Stimulated activated naive B cell treated with anti-CD40 and anti-IgM and Interleukin-4, amounts not matched to agents 10 μg/mL and 1 μg/mL and 100 μg/mL, for 72 hours (primary cell): ENCODE measurements around the gene SRRM2.

ENCODE experiments used
- ATAC-seq, 2 donors: fragments of 150-1000 bp; cut with Tn5 transposase; replicated peaks; 2 replicates each; pipeline ENCODE4 v1.10.0; 2021; ENCODE audit warnings: moderate library complexity in 1 of 2
- DNase-seq: peaks from one replicate; pipeline ENCODE4 v3.0.0; 2021
- H3K27ac Mint-ChIP-seq: one replicate; pipeline ENCODE4 v1.8.0; 2022; ENCODE audit warnings: mild to moderate bottlenecking, mixed read lengths
- H3K27me3 Mint-ChIP-seq, 2 donors: one replicate each; pipeline ENCODE4 v1.8.0; 2022; ENCODE audit warnings: mixed read lengths in 2 of 2
- H3K36me3 Mint-ChIP-seq, 2 donors: one replicate each; pipeline ENCODE4 v1.8.0; 2022; ENCODE audit warnings: mixed read lengths in 2 of 2, mild to moderate bottlenecking in 1 of 2
- H3K4me1 Mint-ChIP-seq, 2 donors: one replicate each; pipeline ENCODE4 v1.8.0; 2022; ENCODE audit warnings: mixed read lengths in 2 of 2, mild to moderate bottlenecking in 1 of 2
- H3K4me3 Mint-ChIP-seq, 2 donors: one replicate each; pipeline ENCODE4 v1.8.0; 2022; ENCODE audit warnings: mild to moderate bottlenecking in 2 of 2, mixed read lengths in 2 of 2, moderate library complexity in 1 of 2
- H3K9me3 Mint-ChIP-seq, 2 donors: one replicate each; pipeline ENCODE4 v1.8.0; 2022; ENCODE audit warnings: mixed read lengths in 2 of 2, mild to moderate bottlenecking in 1 of 2

Gene SRRM2

DNA sequence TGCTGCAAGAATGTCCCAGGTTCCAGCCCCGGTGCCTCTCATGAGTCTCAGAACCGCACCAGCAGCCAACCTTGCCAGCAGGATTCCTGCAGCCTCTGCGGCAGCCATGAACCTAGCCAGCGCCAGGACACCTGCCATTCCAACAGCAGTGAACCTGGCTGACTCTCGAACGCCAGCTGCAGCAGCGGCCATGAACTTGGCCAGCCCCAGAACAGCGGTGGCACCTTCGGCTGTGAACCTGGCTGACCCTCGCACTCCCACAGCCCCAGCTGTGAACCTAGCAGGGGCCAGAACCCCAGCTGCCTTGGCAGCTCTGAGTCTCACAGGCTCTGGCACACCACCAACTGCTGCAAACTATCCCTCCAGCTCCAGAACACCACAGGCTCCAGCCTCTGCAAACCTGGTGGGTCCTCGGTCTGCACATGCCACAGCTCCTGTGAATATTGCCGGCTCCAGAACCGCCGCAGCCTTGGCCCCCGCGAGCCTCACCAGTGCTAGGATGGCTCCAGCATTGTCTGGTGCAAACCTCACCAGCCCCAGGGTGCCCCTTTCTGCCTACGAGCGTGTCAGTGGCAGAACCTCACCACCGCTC is 14.8 kb downstream of the SRRM2 start:
- no peak overlapping the region for H3K4me3 Mint-ChIP-seq
- peak overlapping the region; percentile 42 for H3K27ac Mint-ChIP-seq
- no peaks in the 10 kb centered on the region for H3K9me3 Mint-ChIP-seq
- peaks cover 27 to 51% of the 10 kb centered on the region in 2 donors for H3K4me1 Mint-ChIP-seq
- ATAC-seq (no peak), DNase-seq (no peak)
- H3K36me3 Mint-ChIP-seq = peaks cover 72 to 89% of the 10 kb centered on the region in 2 donors
- no peaks in the 10 kb centered on the region for H3K27me3 Mint-ChIP-seq

DNA sequence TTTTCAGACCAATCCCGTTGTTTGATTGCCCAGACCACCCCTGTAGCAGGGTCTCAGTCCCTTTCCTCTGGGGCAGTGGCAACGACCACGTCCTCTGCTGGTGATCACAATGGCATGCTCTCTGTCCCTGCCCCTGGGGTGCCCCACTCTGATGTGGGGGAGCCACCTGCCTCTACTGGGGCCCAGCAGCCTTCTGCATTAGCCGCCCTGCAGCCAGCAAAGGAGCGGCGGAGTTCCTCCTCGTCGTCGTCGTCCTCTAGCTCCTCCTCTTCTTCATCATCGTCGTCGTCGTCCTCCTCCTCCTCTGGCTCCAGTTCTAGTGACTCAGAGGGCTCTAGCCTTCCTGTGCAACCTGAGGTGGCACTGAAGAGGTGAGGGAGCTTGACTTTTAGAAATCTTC is 15.5 kb downstream of the SRRM2 start:
- H3K9me3 Mint-ChIP-seq = no peaks in the 10 kb centered on the region
- no peak for ATAC-seq
- H3K36me3 Mint-ChIP-seq = peaks cover 70 to 89% of the 10 kb centered on the region in 2 donors
- peak overlapping the region; percentile 71 for H3K27ac Mint-ChIP-seq
- no peak for DNase-seq
- peaks cover 25 to 51% of the 10 kb centered on the region in 2 donors for H3K4me1 Mint-ChIP-seq
- no peaks in the 10 kb centered on the region for H3K27me3 Mint-ChIP-seq
- H3K4me3 Mint-ChIP-seq = peak overlapping the region in 1 of 2 donors; percentile 51

DNA sequence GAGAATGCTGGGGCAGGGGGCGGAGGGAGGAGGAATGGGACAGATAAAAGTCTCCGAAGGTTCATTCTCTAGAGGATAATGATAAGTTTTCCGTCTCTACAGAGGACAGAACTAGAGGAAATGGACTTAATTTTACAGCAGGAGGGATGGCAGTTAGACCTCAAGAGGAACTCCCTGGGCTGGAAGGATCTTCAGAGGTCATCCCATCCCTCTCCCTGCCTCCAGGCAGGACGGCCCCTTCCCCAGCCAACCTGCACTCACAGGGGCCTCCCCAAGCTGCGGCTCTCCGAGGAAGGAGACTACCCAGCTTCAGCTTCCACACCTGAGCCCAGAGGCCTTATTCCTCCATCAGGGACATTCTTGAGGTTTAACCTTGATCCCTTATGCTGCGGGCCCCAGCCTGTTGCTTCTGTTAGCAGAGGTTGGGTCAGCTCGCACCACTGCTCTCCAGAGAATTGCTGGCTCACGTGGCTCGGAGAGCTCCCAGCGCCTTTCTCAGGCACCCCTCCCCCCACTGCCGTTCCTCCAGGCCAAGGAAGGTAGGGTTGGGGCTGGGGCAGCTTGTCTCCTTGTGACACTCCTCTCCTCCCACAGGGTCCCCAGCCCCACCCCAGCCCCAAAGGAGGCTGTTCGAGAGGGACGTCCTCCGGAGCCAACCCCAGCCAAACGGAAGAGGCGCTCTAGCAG is 16.1 kb downstream of the SRRM2 start:
- H3K27me3 Mint-ChIP-seq = no peaks in the 10 kb centered on the region
- H3K27ac Mint-ChIP-seq = peak overlapping the region; percentile 82
- peak overlapping the region in 1 of 2 donors; percentile 3 for H3K4me3 Mint-ChIP-seq
- peaks cover 67 to 84% of the 10 kb centered on the region in 2 donors for H3K36me3 Mint-ChIP-seq
- ATAC-seq = no peak
- H3K9me3 Mint-ChIP-seq = no peaks in the 10 kb centered on the region
- no peak for DNase-seq
- H3K4me1 Mint-ChIP-seq = peaks cover 25 to 45% of the 10 kb centered on the region in 2 donors

DNA sequence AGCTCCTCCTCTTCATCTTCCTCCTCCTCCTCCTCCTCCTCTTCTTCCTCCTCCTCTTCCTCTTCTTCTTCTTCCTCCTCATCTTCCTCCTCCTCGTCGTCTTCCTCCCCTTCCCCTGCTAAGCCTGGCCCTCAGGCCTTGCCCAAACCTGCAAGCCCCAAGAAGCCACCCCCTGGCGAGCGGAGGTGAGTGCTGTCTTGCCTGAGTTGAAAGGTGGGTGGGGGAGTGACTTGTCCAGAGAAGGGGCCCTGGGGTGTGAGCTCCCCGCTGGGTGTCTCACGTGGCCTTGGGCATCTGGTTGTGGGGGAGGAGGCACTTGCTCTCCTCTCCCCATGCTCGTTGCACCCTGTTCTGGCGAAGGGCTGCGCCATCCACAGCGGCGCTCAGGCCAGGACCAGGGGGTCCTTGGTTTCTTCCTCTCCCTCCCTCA is 16.7 kb downstream of the SRRM2 start:
- peak overlapping the region; percentile 82 for H3K27ac Mint-ChIP-seq

DNA sequence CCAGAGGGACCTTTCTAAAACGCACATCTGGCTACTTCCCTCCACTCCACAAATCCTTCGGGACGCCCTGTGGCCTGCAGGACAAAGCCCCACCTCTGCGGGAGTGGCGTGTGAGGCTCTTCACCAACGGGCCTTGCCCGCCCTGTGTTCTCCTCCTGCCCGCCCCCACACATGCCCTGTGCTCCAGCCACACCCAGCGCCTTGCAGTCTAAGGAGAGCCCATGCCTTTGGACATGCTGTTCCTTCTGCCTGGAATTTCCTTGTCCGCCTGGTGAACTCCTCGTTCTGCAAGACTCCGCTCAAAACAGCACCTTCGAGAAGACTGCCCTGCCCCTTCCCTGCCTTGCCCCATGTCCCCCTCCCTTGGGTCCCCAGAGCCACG is 17.2 kb downstream of the SRRM2 start:
- Mint-ChIP-seq H3K36me3 (peaks cover 65 to 78% of the 10 kb centered on the region in 2 donors), H3K4me3 (no peak overlapping the region), H3K27ac (peak overlapping the region; percentile 81), H3K4me1 (peaks cover 25 to 50% of the 10 kb centered on the region in 2 donors), H3K27me3 (no peaks in the 10 kb centered on the region), H3K9me3 (no peaks in the 10 kb centered on the region)
- ATAC-seq (no peak), DNase-seq (no peak)

More for the DNA sequence above, 16.7 kb downstream of the SRRM2 start:
- no peak for DNase-seq
- peak overlapping the region in 1 of 2 donors; percentile 3 for H3K4me3 Mint-ChIP-seq
- H3K9me3 Mint-ChIP-seq = no peaks in the 10 kb centered on the region
- peaks cover 65 to 81% of the 10 kb centered on the region in 2 donors for H3K36me3 Mint-ChIP-seq
- no peak for ATAC-seq
- H3K4me1 Mint-ChIP-seq = peaks cover 25 to 45% of the 10 kb centered on the region in 2 donors
- H3K27me3 Mint-ChIP-seq = no peaks in the 10 kb centered on the region

DNA sequence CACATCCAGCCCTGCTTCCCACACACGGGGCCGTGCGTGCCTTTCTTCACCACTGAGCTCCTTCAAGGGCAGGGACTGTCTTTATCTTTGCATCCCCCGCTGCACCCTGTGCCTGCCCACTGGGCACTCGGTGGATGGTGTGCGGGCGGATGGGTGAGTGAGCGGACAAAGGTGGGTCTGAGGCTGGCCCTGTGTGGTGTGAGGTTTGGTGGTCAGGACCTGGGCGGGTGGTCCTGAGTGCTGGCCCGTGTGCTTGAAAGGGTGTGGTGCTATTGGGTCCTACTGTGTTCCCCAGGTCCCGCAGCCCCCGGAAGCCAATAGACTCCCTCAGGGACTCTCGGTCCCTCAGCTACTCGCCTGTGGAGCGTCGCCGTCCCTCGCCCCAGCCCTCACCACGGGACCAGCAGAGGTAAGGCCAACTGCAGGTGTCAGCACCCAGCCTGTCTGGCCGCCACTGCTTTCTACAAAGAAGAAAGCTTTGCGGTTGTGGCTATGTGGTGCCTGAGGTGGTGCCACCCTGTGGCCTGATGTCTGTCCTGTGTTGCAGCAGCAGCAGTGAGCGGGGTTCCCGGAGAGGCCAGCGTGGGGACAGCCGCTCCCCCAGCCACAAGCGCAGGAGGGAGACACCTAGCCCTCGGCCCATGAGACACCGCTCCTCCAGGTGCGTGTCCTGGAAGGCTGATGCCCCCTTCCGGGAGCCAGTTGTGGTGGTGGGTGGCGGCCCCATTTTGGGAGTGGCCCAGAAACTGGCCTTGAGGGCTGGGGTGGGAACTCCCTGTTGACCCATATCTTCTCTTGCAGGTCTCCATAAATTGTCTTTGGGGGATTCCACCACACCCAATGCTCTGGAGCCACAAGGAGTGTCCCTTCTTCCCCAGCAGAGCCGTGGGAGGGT is 17.9 kb downstream of the SRRM2 start:
- H3K4me1 Mint-ChIP-seq = peaks cover 28 to 57% of the 10 kb centered on the region in 2 donors
- ATAC-seq (peak; percentile 23 to 33), DNase-seq (no peak)
- H3K27me3 Mint-ChIP-seq = no peaks in the 10 kb centered on the region
- no peaks in the 10 kb centered on the region for H3K9me3 Mint-ChIP-seq
- H3K4me3 Mint-ChIP-seq = no peak overlapping the region
- H3K36me3 Mint-ChIP-seq = peaks cover 60 to 71% of the 10 kb centered on the region in 2 donors
- H3K27ac Mint-ChIP-seq = peak overlapping the region; percentile 81

DNA sequence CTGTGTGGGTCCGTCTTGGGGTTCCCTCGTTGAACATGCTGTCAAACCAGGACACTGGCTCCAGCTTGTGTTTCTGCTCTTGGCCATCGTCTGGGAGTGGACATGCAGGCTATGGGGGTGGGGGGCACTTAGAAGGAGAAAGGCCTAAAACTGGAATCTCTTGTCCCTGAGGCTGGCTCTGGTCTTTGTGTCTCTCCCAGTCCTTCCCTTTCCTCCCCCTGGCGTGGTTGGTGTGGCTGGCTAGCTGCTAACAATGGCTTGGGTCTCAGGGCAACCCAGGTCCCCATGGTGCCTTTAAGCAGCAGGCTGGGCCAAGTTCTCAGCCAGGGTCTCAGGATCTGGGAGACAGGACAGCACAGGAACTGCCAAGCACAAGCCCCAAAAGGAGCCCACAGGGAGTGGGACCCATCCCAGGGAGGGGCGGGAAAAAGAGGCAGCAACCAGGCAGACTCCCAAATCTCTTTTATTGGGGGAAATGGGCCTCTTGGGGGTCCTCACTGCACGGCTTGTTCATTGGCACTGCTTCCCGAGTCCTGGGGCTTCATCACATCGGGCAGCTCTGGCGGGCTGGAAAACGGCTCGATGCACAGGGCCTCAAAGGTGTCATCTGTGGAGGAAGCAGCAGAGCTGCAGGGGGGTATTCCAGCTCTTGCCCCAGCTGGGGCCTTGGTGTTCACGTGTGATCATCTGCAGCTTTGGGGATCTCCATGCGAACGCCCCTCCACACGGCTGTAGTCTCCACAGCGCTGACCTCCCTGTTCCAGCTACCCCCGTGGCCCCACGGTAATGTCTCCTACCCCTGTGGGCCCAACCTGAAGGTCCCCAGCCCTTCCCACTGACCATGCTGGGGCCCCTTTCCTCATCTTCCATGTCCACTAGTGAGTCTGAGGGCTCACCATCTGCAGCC is 19.3 kb downstream of the SRRM2 start:
- Mint-ChIP-seq H3K4me1 (peaks cover 35 to 58% of the 10 kb centered on the region in 2 donors), H3K27ac (peak overlapping the region; percentile 53), H3K36me3 (peaks cover 49 to 60% of the 10 kb centered on the region in 2 donors), H3K27me3 (no peaks in the 10 kb centered on the region), H3K9me3 (no peaks in the 10 kb centered on the region), H3K4me3 (no peak overlapping the region)
- ATAC-seq (no peak), DNase-seq (no peak)

DNA sequence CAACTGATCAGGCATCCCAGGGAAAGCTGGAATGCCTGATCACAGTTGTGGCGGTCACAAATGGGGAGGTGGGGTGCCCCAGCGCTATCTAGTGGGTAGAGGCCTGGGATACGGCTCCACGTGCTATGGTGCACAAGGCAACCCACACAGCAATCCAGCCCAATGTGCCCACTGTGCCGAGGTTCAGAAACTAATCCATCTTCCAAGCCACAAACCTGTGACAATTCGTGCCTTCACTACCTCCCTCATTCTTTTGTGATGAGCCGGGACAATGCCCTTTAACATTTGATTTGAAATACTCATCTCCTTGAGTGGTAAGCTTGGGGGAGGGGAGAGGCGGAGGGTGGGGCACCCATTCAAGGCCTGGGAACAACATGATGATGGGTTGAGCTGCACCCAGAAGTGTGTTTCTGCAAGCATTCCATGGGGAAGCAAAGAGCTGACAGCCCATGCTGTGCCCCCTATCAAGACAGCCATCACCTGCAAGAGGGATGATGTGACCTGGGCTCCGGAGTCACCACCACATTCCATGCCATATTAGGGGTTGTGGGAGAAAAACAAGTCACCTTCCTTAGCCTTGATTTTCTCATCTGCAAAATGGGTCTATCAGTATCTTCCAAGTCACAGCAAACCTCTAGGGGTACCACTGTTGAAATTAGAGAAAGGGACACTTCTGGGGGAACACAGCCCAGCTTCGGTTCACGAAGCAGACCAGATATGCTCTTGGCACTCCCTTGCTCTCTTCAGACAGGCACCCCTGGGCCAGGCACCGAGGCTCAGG is 20.9 kb downstream of the SRRM2 start:
- DNase-seq (no peak), ATAC-seq (no peak)
- Mint-ChIP-seq H3K4me3 (no peak overlapping the region), H3K27me3 (no peaks in the 10 kb centered on the region), H3K9me3 (no peaks in the 10 kb centered on the region), H3K27ac (peak overlapping the region; percentile 25), H3K36me3 (peaks cover 40 to 55% of the 10 kb centered on the region in 2 donors), H3K4me1 (peaks cover 35 to 61% of the 10 kb centered on the region in 2 donors)

DNA sequence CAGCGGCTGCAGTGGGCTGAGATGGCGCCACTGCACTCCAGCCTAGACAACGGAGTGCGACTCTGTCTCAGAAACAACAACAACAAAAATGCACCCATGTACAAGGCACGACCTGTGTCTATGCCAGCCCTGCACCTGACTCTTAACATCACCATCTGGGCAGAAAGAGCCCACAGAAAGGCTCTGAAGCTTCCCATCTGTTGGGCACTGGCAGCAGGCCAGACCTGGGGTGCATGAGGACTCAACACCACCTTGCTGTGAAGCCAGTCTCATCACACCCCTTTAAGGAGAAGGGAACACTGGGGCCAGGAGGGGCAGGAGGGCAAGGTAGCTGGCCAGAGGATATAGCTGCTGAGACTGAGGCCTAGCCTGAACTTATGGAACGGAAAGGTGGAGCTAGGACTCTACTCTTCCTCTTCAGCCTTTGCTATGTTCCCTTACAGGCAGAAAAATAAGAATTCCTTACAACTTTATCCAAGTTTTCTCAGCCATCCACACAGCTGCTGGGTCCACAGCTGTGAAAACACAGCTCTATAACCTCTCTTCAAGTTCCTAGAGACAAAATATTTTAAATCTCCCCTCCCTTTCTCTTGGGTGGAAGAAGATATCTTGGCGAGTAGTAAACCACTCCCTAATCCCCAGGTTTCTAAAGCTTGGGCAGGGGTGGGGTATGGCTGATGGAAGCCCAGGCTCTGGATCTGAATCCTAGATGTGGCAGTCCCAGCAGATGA is 21.9 kb downstream of the SRRM2 start:
- ATAC-seq = no peak
- H3K27ac Mint-ChIP-seq = no peak overlapping the region
- no peaks in the 10 kb centered on the region for H3K9me3 Mint-ChIP-seq
- no peaks in the 10 kb centered on the region for H3K27me3 Mint-ChIP-seq
- H3K4me1 Mint-ChIP-seq = peaks cover 38 to 59% of the 10 kb centered on the region in 2 donors
- peak overlapping the region in 1 of 2 donors; percentile 3 for H3K4me3 Mint-ChIP-seq
- no peak for DNase-seq
- peaks cover 32 to 47% of the 10 kb centered on the region in 2 donors for H3K36me3 Mint-ChIP-seq

DNA sequence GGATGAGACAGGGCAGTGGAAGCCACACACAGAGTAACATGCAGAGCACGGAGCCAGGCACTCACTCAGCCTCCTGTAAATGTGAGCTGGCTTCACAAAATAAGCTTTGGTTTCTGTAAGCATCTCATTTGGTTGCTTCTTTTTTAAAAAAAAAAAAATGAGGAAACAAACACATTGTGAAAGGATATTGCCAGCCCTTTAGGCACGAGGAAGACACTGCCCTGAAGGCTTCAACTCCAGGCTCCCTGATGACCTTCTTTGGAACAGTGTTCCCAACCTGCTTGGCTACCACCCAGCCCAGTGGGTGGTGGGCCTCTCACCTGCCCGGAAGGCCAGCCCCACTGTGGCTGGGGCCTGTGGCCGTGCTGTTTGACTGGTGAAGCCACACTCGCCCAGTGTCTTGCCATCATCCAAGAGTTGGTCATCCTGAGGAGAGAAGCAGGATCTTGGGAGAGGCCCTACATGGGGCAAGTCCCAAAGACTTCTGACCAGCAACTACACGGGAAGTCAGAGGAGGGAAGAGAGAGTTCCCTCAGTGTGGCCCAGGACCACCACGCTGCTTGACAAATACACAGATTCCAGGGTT is 22.8 kb downstream of the SRRM2 start:
- DNase-seq (no peak), ATAC-seq (no peak)
- H3K4me1 Mint-ChIP-seq = peaks cover 34 to 51% of the 10 kb centered on the region in 2 donors
- no peak overlapping the region for H3K27ac Mint-ChIP-seq
- no peaks in the 10 kb centered on the region for H3K9me3 Mint-ChIP-seq
- no peaks in the 10 kb centered on the region for H3K27me3 Mint-ChIP-seq
- peaks cover 24 to 39% of the 10 kb centered on the region in 2 donors for H3K36me3 Mint-ChIP-seq
- H3K4me3 Mint-ChIP-seq = peak overlapping the region; percentile 28 to 95

DNA sequence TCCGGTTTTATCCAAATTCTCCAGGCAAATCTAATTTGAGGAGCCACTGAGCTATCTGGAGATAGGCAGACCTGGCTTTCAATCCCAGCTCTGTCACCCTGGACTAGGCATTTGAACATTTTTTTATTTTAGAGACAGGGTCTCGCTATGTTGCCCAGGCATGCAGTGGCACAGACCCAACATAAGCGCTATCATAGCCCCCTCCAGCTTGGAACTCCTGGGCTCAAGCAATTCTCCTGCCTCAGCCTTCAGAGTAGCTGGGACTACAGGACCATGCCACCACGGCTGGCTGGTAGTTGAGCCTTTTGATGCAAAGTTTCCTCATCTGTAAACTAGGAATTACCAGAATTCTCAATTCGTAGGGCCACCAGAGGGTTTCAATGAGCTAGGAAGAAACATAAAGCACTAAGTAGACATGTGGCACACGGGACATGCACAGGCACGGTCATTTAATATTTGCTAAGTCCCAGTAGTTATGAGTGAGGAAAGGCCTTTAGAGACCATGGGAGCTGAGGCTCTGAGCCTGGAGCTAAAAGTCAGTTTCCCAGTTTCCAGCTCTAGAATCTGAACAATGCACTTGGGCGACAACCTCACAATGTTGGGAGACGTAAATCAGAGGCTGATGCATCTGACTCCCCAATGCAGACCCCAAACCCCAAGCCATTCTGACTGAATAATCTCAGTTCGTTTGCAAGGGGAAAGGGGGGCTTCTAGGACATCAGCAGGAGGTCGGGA is 23.5 kb downstream of the SRRM2 start:
- ATAC-seq = no peak
- Mint-ChIP-seq H3K9me3 (no peaks in the 10 kb centered on the region), H3K27me3 (no peaks in the 10 kb centered on the region), H3K4me1 (peaks cover 33 to 51% of the 10 kb centered on the region in 2 donors), H3K27ac (peak overlapping the region; percentile 95), H3K36me3 (peaks cover 24 to 34% of the 10 kb centered on the region in 2 donors), H3K4me3 (peak overlapping the region; percentile 95)
- DNase-seq = no peak
